NCI-H1417 (cell line): ENCODE measurements around the gene LAMTOR4.

ENCODE experiments used
- DNase-seq, 3 experiments: peaks; one replicate each; lab custom pipeline; 2025; lab: John Stamatoyannopoulos, UW

The LAMTOR4 gene

GRCh38 chr7:100148559-100149328, at the start of gene LAMTOR4:
LAMTOR4 (plus strand) TSS chr7:100148918; CDS start chr7:100148973, 55 bp downstream.
- peak; percentile 99 to 100 (median 100) for DNase-seq

DNA sequence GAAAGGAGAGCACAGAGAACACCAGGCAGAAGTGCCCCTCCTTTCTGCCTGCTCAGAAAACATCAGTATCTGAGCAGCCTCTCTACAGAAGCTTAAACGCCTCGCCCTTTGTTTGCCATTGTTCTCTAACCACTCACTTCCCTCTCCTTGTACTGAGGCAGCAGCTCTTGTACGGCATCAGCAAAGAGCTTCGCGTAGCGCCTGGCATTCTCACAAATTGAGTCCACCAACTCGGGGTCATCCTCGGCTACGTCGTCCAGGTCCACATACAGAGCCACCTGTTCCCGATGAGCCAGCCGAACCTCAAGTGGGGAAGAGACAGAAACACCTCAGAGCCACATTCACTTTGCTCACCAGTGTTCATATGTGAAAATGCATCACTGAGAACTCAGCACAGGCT, 49.3 kb upstream of the LAMTOR4 start:
- peak in 1 of 3 experiments; percentile 66 for DNase-seq

DNA sequence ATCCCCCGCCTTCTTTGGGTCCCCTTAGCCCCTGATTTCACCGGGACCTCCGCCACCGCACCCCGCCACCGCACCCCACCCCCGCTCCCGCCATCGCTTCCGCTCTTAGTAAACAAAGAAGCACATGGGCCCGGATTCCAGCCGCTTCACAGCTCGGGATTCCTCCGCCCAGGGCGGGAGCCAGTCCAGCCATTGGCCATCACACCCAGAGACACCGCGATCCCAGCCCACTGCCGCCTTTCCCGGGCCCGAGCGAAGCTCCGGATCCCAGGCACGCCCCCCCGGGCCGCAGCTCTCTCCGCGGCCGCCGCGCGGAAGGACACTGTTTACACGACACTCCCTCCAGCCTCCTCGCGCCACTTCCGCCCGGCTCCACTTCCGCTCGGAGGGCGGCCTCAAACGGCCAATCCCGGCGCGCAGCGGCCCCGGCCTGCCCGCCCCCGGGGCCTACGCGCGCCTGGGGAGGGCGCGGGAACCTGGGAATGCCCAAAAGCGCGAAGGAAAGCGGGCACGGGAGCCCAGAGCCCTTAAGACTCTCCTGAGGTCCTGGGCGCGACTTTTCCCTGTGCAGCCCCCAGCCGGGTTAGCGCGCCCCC, 48.2 kb upstream of the LAMTOR4 start:
- DNase-seq, result peak; percentile 95 to 98 (median 98)

GRCh38 chr7:100101016-100101862, 47.5 kb upstream of the LAMTOR4 start, which contains the start of the genes AP4M1 and MCM7:
AP4M1 (plus strand) TSS chr7:100101643; CDS start chr7:100101715, 72 bp downstream.
MCM7 (minus strand) TSS chr7:100101397; CDS start chr7:100101294, 103 bp downstream.
- peak; percentile 99 to 100 (median 100) for DNase-seq

DNA sequence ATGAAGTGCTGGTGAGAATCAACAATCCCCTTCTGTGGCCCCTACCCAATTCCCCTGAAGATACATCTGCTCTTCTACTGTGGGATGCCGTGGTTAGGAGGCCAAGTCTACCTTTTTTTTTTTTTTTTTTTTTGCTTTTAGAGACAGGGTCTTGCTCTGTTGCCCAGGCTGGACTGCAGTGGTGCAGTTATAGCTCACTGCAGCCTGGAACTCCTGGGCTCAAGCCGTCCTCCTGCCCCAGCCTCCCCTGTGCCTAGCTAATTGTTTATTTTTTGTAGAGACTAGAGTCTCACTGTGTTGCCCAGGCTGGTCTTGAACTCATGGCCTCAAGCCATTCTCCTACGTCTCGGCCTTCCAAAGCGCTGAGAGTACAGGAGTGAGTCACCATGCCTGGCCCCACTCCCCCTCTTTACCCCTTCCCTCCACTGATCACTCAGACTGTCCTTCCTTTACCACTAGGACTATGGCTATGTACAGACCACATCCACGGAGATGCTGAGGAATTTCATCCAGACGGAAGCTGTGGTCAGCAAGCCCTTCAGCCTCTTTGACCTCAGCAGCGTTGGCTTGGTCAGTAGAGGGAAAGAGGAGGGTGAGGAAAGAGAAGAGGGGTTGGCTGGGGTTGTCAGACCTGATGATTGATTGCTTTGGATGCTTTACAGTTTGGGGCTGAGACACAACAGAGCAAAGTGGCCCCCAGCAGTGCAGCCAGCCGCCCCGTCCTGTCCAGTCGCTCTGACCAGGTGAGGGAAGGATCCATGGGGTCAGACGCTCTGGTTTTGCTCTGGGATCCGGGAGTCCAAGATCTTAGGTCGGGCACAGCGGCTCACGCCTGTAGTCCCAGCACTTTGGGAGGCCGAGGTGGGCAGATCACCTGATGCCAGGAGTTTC, 45.5 kb upstream of the LAMTOR4 start:
- DNase-seq, result no peak

DNA sequence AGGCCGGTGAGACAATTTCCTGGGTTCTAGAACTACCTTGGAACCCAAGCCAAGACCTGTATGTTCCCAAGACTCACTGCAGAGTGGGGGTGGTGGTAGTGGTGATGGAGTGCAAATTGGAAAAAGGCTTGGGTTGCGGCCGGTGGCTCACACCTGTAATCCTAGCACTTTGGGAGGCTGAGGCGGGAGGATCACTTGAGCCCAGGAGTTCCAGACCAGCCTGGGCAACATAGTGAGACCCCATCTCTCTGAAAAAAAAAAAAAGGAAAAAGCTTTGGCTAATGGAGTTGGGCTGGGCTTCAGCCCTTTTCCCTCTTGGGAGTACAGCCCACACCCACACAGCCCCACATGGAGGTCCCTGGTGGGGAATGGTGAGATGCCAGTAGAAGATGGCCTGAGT, 43.2 kb upstream of the LAMTOR4 start:
- no peak for DNase-seq

DNA sequence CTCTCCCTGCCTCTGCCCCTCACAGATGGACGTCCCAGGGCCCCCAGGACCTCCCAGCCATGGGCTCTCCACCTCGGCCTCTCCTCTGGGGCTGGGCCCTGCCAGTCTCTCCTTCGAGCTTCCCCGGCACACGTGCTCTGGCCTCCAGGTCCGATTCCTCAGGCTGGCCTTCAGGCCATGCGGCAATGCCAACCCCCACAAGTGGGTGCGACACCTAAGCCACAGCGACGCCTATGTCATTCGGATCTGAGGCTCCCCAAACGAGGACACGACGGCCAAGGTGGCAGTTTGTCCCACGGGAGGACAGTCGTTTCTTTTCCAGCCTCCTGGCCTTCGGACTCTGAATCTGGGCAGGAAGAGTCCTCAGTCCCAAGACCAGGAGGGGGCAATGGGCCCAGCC, 42.1 kb upstream of the LAMTOR4 start:
- DNase-seq, result no peak

GRCh38 chr7:100107125-100107737, 41.5 kb upstream of the LAMTOR4 start:
- DNase-seq, result no peak

GRCh38 chr7:100107890-100108289, 40.8 kb upstream of the LAMTOR4 start:
- no peak for DNase-seq

GRCh38 chr7:100109521-100110163, 39.1 kb upstream of the LAMTOR4 start:
- DNase-seq, result no peak

GRCh38 chr7:100111156-100111555, 37.6 kb upstream of the LAMTOR4 start:
- DNase-seq, result no peak

GRCh38 chr7:100111914-100112313, 36.8 kb upstream of the LAMTOR4 start:
- no peak for DNase-seq

DNA sequence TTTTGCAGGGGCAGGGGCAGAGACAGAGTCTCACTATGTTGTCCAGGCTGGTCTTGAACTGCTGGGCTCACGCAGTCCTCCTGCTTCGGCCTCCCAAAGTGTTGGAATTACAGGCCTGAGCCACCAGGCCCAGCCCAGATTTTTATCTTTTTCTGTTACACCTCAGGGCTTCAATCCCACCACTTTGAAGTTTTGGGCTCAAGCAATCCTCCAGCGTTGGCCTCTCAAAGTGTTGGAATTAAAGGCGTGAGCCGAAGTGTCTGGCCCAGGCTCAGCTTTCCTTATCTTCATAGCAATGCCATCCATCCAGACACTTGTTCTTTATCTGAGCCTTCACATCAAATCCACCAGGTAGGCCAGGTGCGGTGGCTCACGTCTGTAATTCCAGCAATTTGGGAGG, 33.7 kb upstream of the LAMTOR4 start:
- DNase-seq, result no peak

DNA sequence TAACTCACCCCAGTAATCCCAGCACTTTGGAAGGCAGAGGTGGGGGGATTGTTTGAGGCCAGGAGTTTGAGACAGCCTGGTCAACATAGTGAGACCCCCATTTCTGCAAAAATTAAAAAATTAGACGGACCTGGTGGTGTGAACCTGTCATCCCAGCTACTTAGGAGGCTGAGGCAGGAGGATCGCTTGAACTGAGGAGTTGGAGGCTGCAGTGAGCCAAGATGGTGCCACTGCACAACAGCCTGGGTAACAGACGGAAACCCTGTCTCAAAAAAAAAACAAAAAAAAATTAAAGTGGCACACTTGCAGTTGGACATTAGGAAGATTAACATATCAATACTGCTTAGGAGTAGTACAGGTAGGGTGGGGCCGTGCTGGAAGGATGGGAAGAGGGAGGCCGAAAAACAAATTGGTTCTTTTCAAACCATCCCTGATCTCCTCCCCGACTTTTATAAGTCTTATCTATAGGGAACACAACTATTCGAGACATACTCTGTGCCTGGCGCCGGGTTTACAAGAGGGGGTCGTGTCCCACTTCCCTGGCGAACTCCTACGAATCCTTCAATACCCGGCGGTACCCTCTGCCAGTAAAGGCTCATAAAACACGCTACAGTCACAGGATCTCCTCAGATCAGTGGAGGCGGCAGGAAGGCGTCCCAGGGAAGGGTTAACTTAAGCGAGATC, 30.2 kb upstream of the LAMTOR4 start:
- no peak for DNase-seq

- peak; percentile 95 to 98 (median 96) for DNase-seq
Measured at GRCh38 chr7:100119072-100119969, 29.4 kb upstream of the LAMTOR4 start, which contains the start of the genes CNPY4 and TAF6. CNPY4 (plus strand) TSS chr7:100119634; CDS start chr7:100119745, 111 bp downstream. TAF6 (minus strand) TSS chr7:100119358; CDS start chr7:100114209, 5,149 bp downstream.

- peak in 2 of 3 experiments; percentile 58 to 76 for DNase-seq
Measured at GRCh38 chr7:100119970-100120732, 28.6 kb upstream of the LAMTOR4 start.

DNA sequence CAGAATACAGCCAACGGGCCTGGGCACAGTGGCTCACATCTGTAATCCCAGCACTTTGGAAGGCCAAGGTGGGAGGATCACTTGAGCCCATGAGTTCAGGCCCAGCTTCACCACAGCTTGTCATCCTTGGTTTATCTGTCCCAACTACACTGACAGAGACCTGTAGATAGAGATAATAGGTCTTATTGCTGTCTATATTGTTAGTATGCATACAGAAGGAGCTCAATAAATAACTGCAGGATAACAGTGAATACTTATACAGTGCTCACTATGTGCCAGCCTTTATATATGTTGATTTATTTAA, 28.0 kb upstream of the LAMTOR4 start:
- DNase-seq, result no peak

- peak; percentile 78 to 96 (median 93) for DNase-seq
Measured at GRCh38 chr7:100122067-100122466, 26.7 kb upstream of the LAMTOR4 start.
